K562 (cell line): ENCODE results near the gene IL5. TPM values are rescaled to one million over a fixed set of nuclear protein-coding genes. Genes with fewer than 3 reads are reported as not detected.

ENCODE experiments used
- AFF1 ChIP-seq, 2 experiments: fragments of 450-650 bp; IDR thresholded peaks; 2 replicates each; pipeline ENCODE4 v1.6.1; 2018; ENCODE audit warnings: mild to moderate bottlenecking in 2 of 2, low read depth in 1 of 2; ENCODE audit not compliant: partially characterized antibody in 2 of 2
- CHAMP1 ChIP-seq: fragments of 450-650 bp; IDR thresholded peaks from 2 replicates; pipeline ENCODE4 v1.6.1; 2016; ENCODE audit warnings: mild to moderate bottlenecking
- CREM ChIP-seq: IDR thresholded peaks from 2 replicates; pipeline ENCODE4 v1.6.1; 2014; ENCODE audit warnings: antibody characterized with exemption, low read depth
- GATAD2B ChIP-seq: fragments of 450-650 bp; IDR thresholded peaks from 2 replicates; pipeline ENCODE4 v1.6.1; 2017; ENCODE audit warnings: mild to moderate bottlenecking, borderline replicate concordance
- HDAC3 ChIP-seq: fragments of 450-650 bp; IDR thresholded peaks from 2 replicates; pipeline ENCODE4 v1.6.1; 2018; ENCODE audit warnings: borderline replicate concordance, mild to moderate bottlenecking, moderate library complexity; ENCODE audit not compliant: partially characterized antibody
- PHB ChIP-seq: fragments of 250-450 bp; sonication (Bioruptor Pico); IDR thresholded peaks from 2 replicates; pipeline ENCODE4 v1.5.0; 2021
- POLR2AphosphoS5 ChIP-seq: IDR thresholded peaks from 2 replicates; pipeline ENCODE4 v1.6.1; 2011; ENCODE audit warnings: mild to moderate bottlenecking, low read depth, low read length, moderate library complexity; ENCODE audit not compliant: control insufficient read depth, insufficient read depth
- ZBTB43 ChIP-seq: sonication (generic); formaldehyde crosslinking; IDR thresholded peaks from 2 replicates; pipeline ENCODE4 v1.8.0; 2023; ENCODE audit warnings: mild to moderate bottlenecking, missing genetic modification reagents
- polyA plus RNA-seq, 8 experiments: library from polyadenylated mRNA; depleted of rRNA in 4 of 8; stranded (reverse) in 5 of 8; unstranded in 3 of 8; fragments of >200 nt; fragmentation: Nextera tagmentation in 2 of 8; fragmentation: Illumina TruSeq in 1 of 8; extraction: Ambion mirVana in 2 of 8; extraction: Trizol in 1 of 8; gene quantifications; 2 replicates each; pipeline versions ENCODE4 v1.2.1 to v1.2.3, GENCODE V29; 2011 to 2014; ENCODE audit warnings: inconsistent platforms in 1 of 8, missing spikeins in 1 of 8
- total RNA-seq, 7 experiments: library from RNA; depleted of rRNA in 6 of 7; stranded (reverse); fragments of >200 nt in 6 of 7; fragmentation: Illumina TruSeq in 2 of 7; extraction: Trizol in 2 of 7; gene quantifications; 2 replicates each; pipeline versions ENCODE4 v1.2.1 to v1.2.3, GENCODE V29; 2011 to 2021; ENCODE audit warnings: low replicate concordance in 1 of 7
- TF ChIP-seq, protein P1 (sequence below), 2 experiments: fragments of 450-650 bp; IDR thresholded peaks; 2 replicates each; pipeline ENCODE4 v1.6.1; 2016; ENCODE audit warnings: mild to moderate bottlenecking in 2 of 2, borderline replicate concordance in 1 of 2, low read depth in 1 of 2, moderate library complexity in 1 of 2

Gene IL5
- total and polyA plus RNA-seq, 9 of the 15 experiments (the other 6 are each of a cell fraction or from before 2014, with no cell fraction given), result 0.44 TPM; not detected in 8

GRCh38 chr5:132556153-132556762 is 12.9 kb upstream of the IL5 start (continued):
- TF ChIP-seq, protein P1, sequence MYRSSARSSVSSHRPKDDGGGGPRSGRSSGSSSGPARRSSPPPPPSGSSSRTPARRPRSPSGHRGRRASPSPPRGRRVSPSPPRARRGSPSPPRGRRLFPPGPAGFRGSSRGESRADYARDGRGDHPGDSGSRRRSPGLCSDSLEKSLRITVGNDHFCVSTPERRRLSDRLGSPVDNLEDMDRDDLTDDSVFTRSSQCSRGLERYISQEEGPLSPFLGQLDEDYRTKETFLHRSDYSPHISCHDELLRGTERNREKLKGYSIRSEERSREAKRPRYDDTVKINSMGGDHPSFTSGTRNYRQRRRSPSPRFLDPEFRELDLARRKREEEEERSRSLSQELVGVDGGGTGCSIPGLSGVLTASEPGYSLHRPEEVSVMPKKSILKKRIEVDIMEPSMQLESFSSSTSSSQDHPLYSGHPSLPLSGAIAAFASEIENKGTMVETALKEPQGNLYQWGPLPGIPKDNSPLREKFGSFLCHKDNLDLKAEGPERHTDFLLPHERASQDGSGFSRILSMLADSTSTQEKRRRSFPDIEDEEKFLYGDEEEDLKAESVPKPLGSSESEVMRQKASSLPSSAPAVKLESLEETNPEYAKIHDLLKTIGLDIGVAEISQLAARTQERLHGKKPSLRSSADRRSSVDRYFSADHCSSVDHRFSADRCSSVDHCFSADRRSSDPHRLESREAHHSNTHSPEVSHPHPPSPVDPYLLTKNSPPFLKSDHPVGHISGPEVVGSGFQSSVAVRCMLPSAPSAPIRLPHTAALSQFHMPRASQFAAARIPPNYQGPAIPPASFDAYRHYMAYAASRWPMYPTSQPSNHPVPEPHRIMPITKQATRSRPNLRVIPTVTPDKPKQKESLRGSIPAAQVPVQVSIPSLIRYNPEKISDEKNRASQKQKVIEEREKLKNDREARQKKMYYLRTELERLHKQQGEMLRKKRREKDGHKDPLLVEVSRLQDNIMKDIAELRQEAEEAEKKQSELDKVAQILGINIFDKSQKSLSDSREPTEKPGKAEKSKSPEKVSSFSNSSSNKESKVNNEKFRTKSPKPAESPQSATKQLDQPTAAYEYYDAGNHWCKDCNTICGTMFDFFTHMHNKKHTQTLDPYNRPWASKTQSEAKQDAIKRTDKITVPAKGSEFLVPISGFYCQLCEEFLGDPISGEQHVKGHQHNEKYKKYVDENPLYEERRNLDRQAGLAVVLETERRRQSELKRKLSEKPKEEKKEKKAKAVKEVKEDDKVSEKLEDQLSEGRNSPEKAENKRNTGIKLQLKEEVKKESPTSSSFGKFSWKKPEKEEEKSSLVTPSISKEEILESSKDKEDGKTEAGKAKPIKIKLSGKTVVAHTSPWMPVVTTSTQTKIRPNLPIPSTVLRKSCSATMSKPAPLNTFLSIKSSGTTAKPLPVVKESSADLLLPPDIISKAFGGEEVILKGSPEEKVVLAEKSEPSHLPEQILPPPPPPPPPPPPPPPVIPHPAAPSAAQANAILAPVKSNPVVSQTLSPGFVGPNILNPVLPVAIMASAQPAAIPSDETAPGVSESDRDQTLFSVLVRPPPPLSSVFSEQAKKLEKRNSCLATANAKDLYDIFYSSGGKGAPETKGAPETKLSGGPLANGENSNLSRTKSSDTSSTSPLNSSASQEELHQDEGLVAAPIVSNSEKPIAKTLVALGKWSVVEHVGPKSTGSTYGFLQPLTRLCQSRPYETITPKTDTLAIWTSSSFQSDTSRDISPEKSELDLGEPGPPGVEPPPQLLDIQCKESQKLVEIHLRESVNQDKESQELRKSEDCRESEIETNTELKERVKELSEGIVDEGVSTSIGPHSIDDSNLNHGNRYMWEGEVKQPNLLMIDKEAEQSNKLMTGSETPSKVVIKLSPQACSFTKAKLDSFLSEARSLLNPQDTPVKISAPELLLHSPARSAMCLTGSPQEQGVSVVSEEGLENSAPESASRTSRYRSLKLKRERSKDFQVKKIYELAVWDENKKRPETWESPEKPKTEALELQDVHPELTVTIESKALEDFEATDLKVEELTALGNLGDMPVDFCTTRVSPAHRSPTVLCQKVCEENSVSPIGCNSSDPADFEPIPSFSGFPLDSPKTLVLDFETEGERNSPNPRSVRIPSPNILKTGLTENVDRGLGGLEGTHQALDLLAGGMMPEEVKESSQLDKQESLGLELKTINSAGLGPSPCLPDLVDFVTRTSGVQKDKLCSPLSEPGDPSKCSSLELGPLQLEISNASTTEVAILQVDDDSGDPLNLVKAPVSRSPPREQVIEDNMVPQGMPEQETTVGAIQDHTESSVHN (IDR thresholded peaks at IDR 0.05; ENCODE audit: borderline replicate concordance in 1 of 2, low read depth in 1 of 2), result 0 out of 4 replicates have a peak, but pooled peaks of 1 of the 2 experiments have one; percentile 46
- TF ChIP-seq POLR2AphosphoS5 (no peak), PHB (CRISPR knock-in tag) (0 out of 2 replicates have a peak, but pooled peaks have one; percentile 17), HDAC3 (peak; percentile 58), CREM (peak; percentile 71), AFF1 (IDR thresholded peaks at IDR 0.05; ENCODE audit: low read depth in 1 of 2, partially characterized antibody in 2 of 2) (peak in 1 of 2 experiments; percentile 33), GATAD2B (0 out of 2 replicates have a peak, but pooled peaks have one; percentile 56), ZBTB43 (CRISPR knock-in tag) (0 out of 2 replicates have a peak, but pooled peaks have one; percentile 2), CHAMP1 (peak; percentile 8; the same call in 1 of the 2 replicates)
